IgD-negative memory B cell (primary cell): Measurements from ENCODE around the gene METTL2B. TPM values are rescaled to one million over a fixed set of nuclear protein-coding genes. Genes with fewer than 3 reads are reported as not detected.
A peak's percentile ranks its signal among the peaks of the same experiment; 100 is the strongest.
"Not testable (repeated sequence)": the region's sequence is repeated elsewhere in the genome, so short reads cannot be mapped to it uniquely, and the experiment has no call there.

Experiments
- H3K27ac Mint-ChIP-seq, 3 donors: one replicate each; pipeline ENCODE4 v1.8.0; 2020 to 2022; ENCODE audit warnings: mild to moderate bottlenecking in 3 of 3, mixed read lengths in 3 of 3, moderate library complexity in 1 of 3
- H3K27me3 Mint-ChIP-seq: one replicate; pipeline ENCODE4 v1.8.0; 2021; ENCODE audit warnings: mixed read lengths
- H3K36me3 Mint-ChIP-seq: one replicate; pipeline ENCODE4 v1.8.0; 2020; ENCODE audit warnings: mild to moderate bottlenecking, mixed read lengths
- H3K4me1 Mint-ChIP-seq, 3 donors: one replicate each; pipeline ENCODE4 v1.8.0; 2020 to 2022; ENCODE audit warnings: mixed read lengths in 3 of 3, mild to moderate bottlenecking in 1 of 3
- H3K4me3 Mint-ChIP-seq, 4 donors: one replicate each; pipeline ENCODE4 v1.8.0; 2020 to 2022; ENCODE audit warnings: mild to moderate bottlenecking in 4 of 4, mixed read lengths in 4 of 4, moderate library complexity in 3 of 4
- H3K9me3 Mint-ChIP-seq, 3 donors: one replicate each; pipeline ENCODE4 v1.8.0; 2020 to 2021; ENCODE audit warnings: mixed read lengths in 3 of 3, mild to moderate bottlenecking in 1 of 3
- polyA plus RNA-seq: library from polyadenylated mRNA; unstranded; fragments of 300-500 nt; fragmentation: Illumina TruSeq; gene quantifications from one replicate; pipeline ENCODE4 v1.2.3, GENCODE V29; 2021

METTL2B gene
- polyA plus RNA-seq, 1 donor from 2014 or later, result 21.7 TPM

- H3K27ac Mint-ChIP-seq, H3K27me3 Mint-ChIP-seq, H3K9me3 Mint-ChIP-seq, H3K4me3 Mint-ChIP-seq, H3K36me3 Mint-ChIP-seq, H3K4me1 Mint-ChIP-seq: not testable (repeated sequence)
Measured at GRCh38 chr7:128463933-128464332, 12.6 kb upstream of the METTL2B start.

GRCh38 chr7:128466871-128467270, 9.7 kb upstream of the METTL2B start:
- not testable (repeated sequence) for H3K27ac Mint-ChIP-seq, H3K27me3 Mint-ChIP-seq, H3K4me1 Mint-ChIP-seq, H3K9me3 Mint-ChIP-seq, H3K36me3 Mint-ChIP-seq, H3K4me3 Mint-ChIP-seq

GRCh38 chr7:128477336-128477690, 765 bp downstream of the METTL2B start:
- peak overlapping the region in 2 of 3 donors; percentile 94 to 98 for H3K27ac Mint-ChIP-seq
- peaks cover 14 to 20% (median 15%) of the 10 kb centered on the region in 3 donors for H3K4me1 Mint-ChIP-seq
- H3K9me3 Mint-ChIP-seq, H3K27me3 Mint-ChIP-seq, H3K36me3 Mint-ChIP-seq: not testable (repeated sequence)
- H3K4me3 Mint-ChIP-seq, result peak overlapping the region; percentile 95 to 99 (median 98)

- H3K4me1 Mint-ChIP-seq, result peaks cover 14 to 20% (median 15%) of the 10 kb centered on the region in 3 donors
- not testable (repeated sequence) for H3K27ac Mint-ChIP-seq, H3K36me3 Mint-ChIP-seq, H3K27me3 Mint-ChIP-seq, H3K9me3 Mint-ChIP-seq
- peak overlapping the region in 1 of 4 donors; percentile 63 for H3K4me3 Mint-ChIP-seq
Measured at GRCh38 chr7:128479082-128479481, 2.5 kb downstream of the METTL2B start.

- not testable (repeated sequence) for H3K4me3 Mint-ChIP-seq, H3K27me3 Mint-ChIP-seq, H3K36me3 Mint-ChIP-seq, H3K27ac Mint-ChIP-seq, H3K4me1 Mint-ChIP-seq, H3K9me3 Mint-ChIP-seq
Measured at GRCh38 chr7:128488134-128488533, 11.6 kb downstream of the METTL2B start.

GRCh38 chr7:128497405-128497804, 20.9 kb downstream of the METTL2B start:
- H3K9me3 Mint-ChIP-seq, result no peaks in the 10 kb centered on the region
- peaks cover 4% of the 10 kb centered on the region for H3K36me3 Mint-ChIP-seq
- no peak overlapping the region for H3K27ac Mint-ChIP-seq
- peaks cover 0 to 2% (median 0%) of the 10 kb centered on the region in 3 donors for H3K4me1 Mint-ChIP-seq
- H3K27me3 Mint-ChIP-seq, result no peaks in the 10 kb centered on the region
- H3K4me3 Mint-ChIP-seq, result no peak overlapping the region

- not testable (repeated sequence) for H3K27me3 Mint-ChIP-seq, H3K36me3 Mint-ChIP-seq, H3K9me3 Mint-ChIP-seq
- H3K27ac Mint-ChIP-seq, result peak overlapping the region; percentile 31 to 85 (median 75)
- peak overlapping the region in 2 of 4 donors; percentile 6 to 53 for H3K4me3 Mint-ChIP-seq
- peaks cover 21 to 27% (median 22%) of the 10 kb centered on the region in 3 donors for H3K4me1 Mint-ChIP-seq
Measured at GRCh38 chr7:128505416-128505815, 28.9 kb downstream of the METTL2B start.

- H3K27me3 Mint-ChIP-seq, H3K36me3 Mint-ChIP-seq, H3K9me3 Mint-ChIP-seq: not testable (repeated sequence)
- Mint-ChIP-seq H3K4me3 (peak overlapping the region; percentile 54 to 85 (median 72)), H3K27ac (peak overlapping the region; percentile 60 to 84 (median 73)), H3K4me1 (peaks cover 25 to 32% (median 28%) of the 10 kb centered on the region in 3 donors)
Measured at GRCh38 chr7:128506819-128507218, 30.3 kb downstream of the METTL2B start.

- H3K4me1 Mint-ChIP-seq, result peaks cover 29 to 36% (median 31%) of the 10 kb centered on the region in 3 donors
Measured at GRCh38 chr7:128507321-128507993, 30.9 kb downstream of the METTL2B start.

GRCh38 chr7:128511692-128512091, 35.1 kb downstream of the METTL2B start:
- H3K9me3 Mint-ChIP-seq, H3K36me3 Mint-ChIP-seq, H3K27me3 Mint-ChIP-seq: not testable (repeated sequence)
- H3K27ac Mint-ChIP-seq, result peak overlapping the region in 2 of 3 donors; percentile 58 to 84
- peaks cover 22 to 25% (median 24%) of the 10 kb centered on the region in 3 donors for H3K4me1 Mint-ChIP-seq
- H3K4me3 Mint-ChIP-seq, result peak overlapping the region; percentile 62 to 90 (median 76)

More at GRCh38 chr7:128507321-128507993, 30.9 kb downstream of the METTL2B start:
- not testable (repeated sequence) for H3K27me3 Mint-ChIP-seq, H3K36me3 Mint-ChIP-seq, H3K9me3 Mint-ChIP-seq
- Mint-ChIP-seq H3K4me3 (peak overlapping the region; percentile 54 to 85 (median 72)), H3K27ac (peak overlapping the region; percentile 73 to 92 (median 84))

- H3K27me3 Mint-ChIP-seq, H3K36me3 Mint-ChIP-seq, H3K27ac Mint-ChIP-seq, H3K4me3 Mint-ChIP-seq, H3K9me3 Mint-ChIP-seq: not testable (repeated sequence)
- H3K4me1 Mint-ChIP-seq, result peaks cover 9 to 11% (median 9%) of the 10 kb centered on the region in 3 donors
Measured at GRCh38 chr7:128515232-128515631, 38.7 kb downstream of the METTL2B start.

- H3K4me1 Mint-ChIP-seq, H3K27ac Mint-ChIP-seq, H3K9me3 Mint-ChIP-seq, H3K36me3 Mint-ChIP-seq, H3K4me3 Mint-ChIP-seq, H3K27me3 Mint-ChIP-seq: not testable (repeated sequence)
Measured at GRCh38 chr7:128517023-128517422, 40.5 kb downstream of the METTL2B start.

GRCh38 chr7:128523226-128523931, 46.8 kb downstream of the METTL2B start:
- not testable (repeated sequence) for H3K36me3 Mint-ChIP-seq, H3K9me3 Mint-ChIP-seq, H3K27me3 Mint-ChIP-seq
- H3K4me3 Mint-ChIP-seq, result peak overlapping the region in 2 of 4 donors; percentile 72 to 78
- peak overlapping the region; percentile 74 to 87 (median 85) for H3K27ac Mint-ChIP-seq
- H3K4me1 Mint-ChIP-seq, result peaks cover 6 to 13% (median 11%) of the 10 kb centered on the region in 3 donors

GRCh38 chr7:128523932-128524524, 47.5 kb downstream of the METTL2B start:
- H3K4me3 Mint-ChIP-seq, result peak overlapping the region in 1 of 4 donors; percentile 23

GRCh38 chr7:128525584-128525983, 49.0 kb downstream of the METTL2B start:
- Mint-ChIP-seq H3K4me3 (peak overlapping the region in 1 of 4 donors; percentile 14), H3K4me1 (peaks cover 13 to 19% (median 18%) of the 10 kb centered on the region in 3 donors), H3K27ac (peak overlapping the region in 2 of 3 donors; percentile 90 to 93)
- not testable (repeated sequence) for H3K9me3 Mint-ChIP-seq, H3K27me3 Mint-ChIP-seq, H3K36me3 Mint-ChIP-seq

More at GRCh38 chr7:128523932-128524524, 47.5 kb downstream of the METTL2B start:
- not testable (repeated sequence) for H3K9me3 Mint-ChIP-seq, H3K36me3 Mint-ChIP-seq, H3K27me3 Mint-ChIP-seq
- Mint-ChIP-seq H3K27ac (peak overlapping the region in 2 of 3 donors; percentile 29 to 56), H3K4me1 (peaks cover 6 to 13% (median 11%) of the 10 kb centered on the region in 3 donors)
